Activated CD8-positive, alpha-beta memory T cell treated with anti-CD3 and anti-CD28 coated beads, Interleukin-2, amount 10 ng/mL, durations not matched to agents 7 days and 5 days (primary cell): ENCODE data around the gene IGF1R. TPM values are rescaled to one million over a fixed set of nuclear protein-coding genes. Genes with fewer than 3 reads are reported as not detected.

Source experiments
- ATAC-seq: fragments of 150-1000 bp; cut with Tn5 transposase; one replicate; pipeline ENCODE4 v1.10.0; 2021; ENCODE audit warnings: moderate library complexity
- CTCF ChIA-PET: fragments of 350-600 bp; sonication (Branson Sonifier 250); formaldehyde crosslinking; loops from one replicate; lab custom pipeline; 2021; ENCODE audit warnings: antibody characterized with exemption; lab: Charles Lee
- DNase-seq: peaks from one replicate; pipeline ENCODE4 v3.0.0-alpha.2; 2020
- H3K27ac Mint-ChIP-seq: one replicate; pipeline ENCODE4 v1.8.0; 2021; ENCODE audit warnings: mild to moderate bottlenecking, mixed read lengths
- H3K27me3 Mint-ChIP-seq: one replicate; pipeline ENCODE4 v1.8.0; 2021; ENCODE audit warnings: mixed read lengths
- H3K36me3 Mint-ChIP-seq: one replicate; pipeline ENCODE4 v1.8.0; 2021; ENCODE audit warnings: mild to moderate bottlenecking, mixed read lengths
- H3K4me1 Mint-ChIP-seq: one replicate; pipeline ENCODE4 v1.8.0; 2021; ENCODE audit warnings: mixed read lengths
- H3K4me3 Mint-ChIP-seq: one replicate; pipeline ENCODE4 v1.8.0; 2021; ENCODE audit warnings: mild to moderate bottlenecking, moderate library complexity, mixed read lengths
- H3K9me3 Mint-ChIP-seq: one replicate; pipeline ENCODE4 v1.8.0; 2022; ENCODE audit warnings: low read depth, mixed read lengths
- total RNA-seq, 2 experiments: library from RNA; stranded (reverse); gene quantifications; one replicate each; pipeline ENCODE4 v1.2.3, GENCODE V29; 2021

Gene IGF1R
- total RNA-seq, 2 experiments from 2014 or later, result 6.2 to 7.0 TPM

GRCh38 chr15:98621021-98621420 is 27.3 kb upstream of the IGF1R start:
- Mint-ChIP-seq H3K36me3 (no peaks in the 10 kb centered on the region), H3K27me3 (peaks cover 15% of the 10 kb centered on the region), H3K4me1 (no peaks in the 10 kb centered on the region), H3K4me3 (no peak overlapping the region), H3K27ac (no peak overlapping the region), H3K9me3 (no peaks in the 10 kb centered on the region)
- CTCF ChIA-PET, result no interaction called here
- no peak for DNase-seq
- ATAC-seq, result no peak

- DNase-seq, result no peak
- H3K4me3 Mint-ChIP-seq, result no peak overlapping the region
- H3K9me3 Mint-ChIP-seq, result no peaks in the 10 kb centered on the region
- H3K36me3 Mint-ChIP-seq, result no peaks in the 10 kb centered on the region
- no peak for ATAC-seq
- peaks cover 7% of the 10 kb centered on the region for H3K27me3 Mint-ChIP-seq
- CTCF ChIA-PET, result no interaction called here
- no peaks in the 10 kb centered on the region for H3K4me1 Mint-ChIP-seq
- H3K27ac Mint-ChIP-seq, result no peak overlapping the region
These were observed 22.7 kb upstream of the IGF1R start for GRCh38 chr15:98625614-98626013.

- H3K4me3 Mint-ChIP-seq, result no peak overlapping the region
- H3K27me3 Mint-ChIP-seq, result peaks cover 6% of the 10 kb centered on the region
- no peaks in the 10 kb centered on the region for H3K9me3 Mint-ChIP-seq
- no peaks in the 10 kb centered on the region for H3K4me1 Mint-ChIP-seq
- no peaks in the 10 kb centered on the region for H3K36me3 Mint-ChIP-seq
- ATAC-seq (no peak), DNase-seq (no peak)
- H3K27ac Mint-ChIP-seq, result no peak overlapping the region
- CTCF ChIA-PET, result no interaction called here
These were observed 22.2 kb upstream of the IGF1R start for GRCh38 chr15:98626153-98626552.

- no peaks in the 10 kb centered on the region for H3K4me1 Mint-ChIP-seq
- no peaks in the 10 kb centered on the region for H3K9me3 Mint-ChIP-seq
- DNase-seq, result no peak
- H3K4me3 Mint-ChIP-seq, result no peak overlapping the region
- CTCF ChIA-PET, result no interaction called here
- H3K27me3 Mint-ChIP-seq, result peaks cover 5% of the 10 kb centered on the region
- no peaks in the 10 kb centered on the region for H3K36me3 Mint-ChIP-seq
- no peak for ATAC-seq
- H3K27ac Mint-ChIP-seq, result no peak overlapping the region
These were observed 20.1 kb upstream of the IGF1R start for GRCh38 chr15:98628216-98628615.

- Mint-ChIP-seq H3K4me3 (no peak overlapping the region), H3K9me3 (no peaks in the 10 kb centered on the region), H3K27me3 (peaks cover 12% of the 10 kb centered on the region), H3K27ac (no peak overlapping the region), H3K4me1 (no peaks in the 10 kb centered on the region), H3K36me3 (no peaks in the 10 kb centered on the region)
- DNase-seq (no peak), ATAC-seq (no peak)
- CTCF ChIA-PET, result no interaction called here
These were observed 12.5 kb upstream of the IGF1R start for GRCh38 chr15:98635848-98636247.

- Mint-ChIP-seq H3K4me3 (no peak overlapping the region), H3K9me3 (no peaks in the 10 kb centered on the region), H3K4me1 (peaks cover 3% of the 10 kb centered on the region), H3K36me3 (no peaks in the 10 kb centered on the region), H3K27ac (no peak overlapping the region), H3K27me3 (peaks cover 44% of the 10 kb centered on the region)
- CTCF ChIA-PET, result interaction anchor here (1.5 kb wide), 1 partner anchor 331 kb away, joined by 3 read pairs; no protein-coding TSS in a partner anchor
- ATAC-seq (no peak), DNase-seq (no peak)
These were observed 5.2 kb upstream of the IGF1R start for GRCh38 chr15:98643115-98643514.

- H3K4me1 Mint-ChIP-seq, result peaks cover 16% of the 10 kb centered on the region
- no peak for DNase-seq
- CTCF ChIA-PET, result interaction anchor here (0.7 to 3.8 kb wide), 7 partner anchors 9 to 204 kb away, joined by 3 to 27 read pairs (median 6); no protein-coding TSS in a partner anchor
- H3K27me3 Mint-ChIP-seq, result peaks cover 49% of the 10 kb centered on the region
- peaks cover 2% of the 10 kb centered on the region for H3K36me3 Mint-ChIP-seq
- H3K9me3 Mint-ChIP-seq, result no peaks in the 10 kb centered on the region
- H3K27ac Mint-ChIP-seq, result peak overlapping the region; percentile 40
- ATAC-seq, result no peak
- peak overlapping the region; percentile 52 for H3K4me3 Mint-ChIP-seq
These were observed 1.8 kb upstream of the IGF1R start for GRCh38 chr15:98646546-98647025.

- ATAC-seq, result peak; percentile 59
These were observed 1.1 kb upstream of the IGF1R start for GRCh38 chr15:98647026-98647773.

GRCh38 chr15:98648654-98649471 is 524 bp downstream of the IGF1R start:
- Mint-ChIP-seq H3K4me1 (peaks cover 28% of the 10 kb centered on the region), H3K9me3 (no peaks in the 10 kb centered on the region), H3K36me3 (peaks cover 2% of the 10 kb centered on the region), H3K27me3 (peaks cover 54% of the 10 kb centered on the region), H3K27ac (peak overlapping the region; percentile 75), H3K4me3 (peak overlapping the region; percentile 70)
- CTCF ChIA-PET, result interaction anchor here (1.2 to 3.8 kb wide), 2 partner anchors 130 to 202 kb away, joined by 4 to 27 read pairs; no protein-coding TSS in a partner anchor
- DNase-seq (no peak), ATAC-seq (peak; percentile 18)

More at GRCh38 chr15:98647026-98647773, 1.1 kb upstream of the IGF1R start:
- Mint-ChIP-seq H3K36me3 (peaks cover 2% of the 10 kb centered on the region), H3K4me1 (peaks cover 19% of the 10 kb centered on the region), H3K27ac (peak overlapping the region; percentile 40), H3K9me3 (no peaks in the 10 kb centered on the region), H3K27me3 (peaks cover 53% of the 10 kb centered on the region), H3K4me3 (peak overlapping the region; percentile 52)
- CTCF ChIA-PET, result interaction anchor here (0.6 to 3.8 kb wide), 10 partner anchors 10 to 412 kb away, joined by 3 to 27 read pairs (median 3); no protein-coding TSS in a partner anchor
- DNase-seq, result peak; percentile 57

- Mint-ChIP-seq H3K4me1 (peaks cover 28% of the 10 kb centered on the region), H3K4me3 (peak overlapping the region; percentile 72), H3K9me3 (no peaks in the 10 kb centered on the region), H3K27ac (no peak overlapping the region), H3K36me3 (peaks cover 2% of the 10 kb centered on the region), H3K27me3 (peaks cover 54% of the 10 kb centered on the region)
- DNase-seq (no peak), ATAC-seq (no peak)
- CTCF ChIA-PET, result interaction anchor here (1.2 to 3.8 kb wide), 3 partner anchors 10 to 201 kb away, joined by 4 to 27 read pairs (median 4); no protein-coding TSS in a partner anchor
These were observed 1.4 kb downstream of the IGF1R start for GRCh38 chr15:98649472-98650416.

- H3K4me1 Mint-ChIP-seq, result peaks cover 28% of the 10 kb centered on the region
- peaks cover 2% of the 10 kb centered on the region for H3K36me3 Mint-ChIP-seq
- H3K4me3 Mint-ChIP-seq, result peak overlapping the region; percentile 72
- ATAC-seq (no peak), DNase-seq (peak; percentile 47)
- CTCF ChIA-PET, result interaction anchor here (0.6 to 1.6 kb wide), 3 partner anchors 9 to 201 kb away, joined by 3 to 4 read pairs (median 3); no protein-coding TSS in a partner anchor
- peak overlapping the region; percentile 79 for H3K27ac Mint-ChIP-seq
- H3K9me3 Mint-ChIP-seq, result no peaks in the 10 kb centered on the region
- H3K27me3 Mint-ChIP-seq, result peaks cover 56% of the 10 kb centered on the region
These were observed 2.2 kb downstream of the IGF1R start for GRCh38 chr15:98650417-98651035.

GRCh38 chr15:98651036-98651481 is 2.7 kb downstream of the IGF1R start:
- Mint-ChIP-seq H3K9me3 (no peaks in the 10 kb centered on the region), H3K27me3 (peaks cover 51% of the 10 kb centered on the region), H3K4me1 (peaks cover 28% of the 10 kb centered on the region), H3K36me3 (peaks cover 2% of the 10 kb centered on the region), H3K4me3 (peak overlapping the region; percentile 72), H3K27ac (peak overlapping the region; percentile 79)
- no peak for DNase-seq
- ATAC-seq, result no peak
- CTCF ChIA-PET, result interaction anchor here (0.6 to 1.6 kb wide), 4 partner anchors 9 to 200 kb away, joined by 3 to 4 read pairs (median 3); no protein-coding TSS in a partner anchor
